ENCODE data around the gene RHOF.

GRCh38 chr12:121729021-121729420 lies 64.5 kb downstream of the RHOF start:
- TF ChIP-seq POLR2A (IDR thresholded peaks at IDR 0.05) = no peak
- TF ChIP-seq, protein P1, sequence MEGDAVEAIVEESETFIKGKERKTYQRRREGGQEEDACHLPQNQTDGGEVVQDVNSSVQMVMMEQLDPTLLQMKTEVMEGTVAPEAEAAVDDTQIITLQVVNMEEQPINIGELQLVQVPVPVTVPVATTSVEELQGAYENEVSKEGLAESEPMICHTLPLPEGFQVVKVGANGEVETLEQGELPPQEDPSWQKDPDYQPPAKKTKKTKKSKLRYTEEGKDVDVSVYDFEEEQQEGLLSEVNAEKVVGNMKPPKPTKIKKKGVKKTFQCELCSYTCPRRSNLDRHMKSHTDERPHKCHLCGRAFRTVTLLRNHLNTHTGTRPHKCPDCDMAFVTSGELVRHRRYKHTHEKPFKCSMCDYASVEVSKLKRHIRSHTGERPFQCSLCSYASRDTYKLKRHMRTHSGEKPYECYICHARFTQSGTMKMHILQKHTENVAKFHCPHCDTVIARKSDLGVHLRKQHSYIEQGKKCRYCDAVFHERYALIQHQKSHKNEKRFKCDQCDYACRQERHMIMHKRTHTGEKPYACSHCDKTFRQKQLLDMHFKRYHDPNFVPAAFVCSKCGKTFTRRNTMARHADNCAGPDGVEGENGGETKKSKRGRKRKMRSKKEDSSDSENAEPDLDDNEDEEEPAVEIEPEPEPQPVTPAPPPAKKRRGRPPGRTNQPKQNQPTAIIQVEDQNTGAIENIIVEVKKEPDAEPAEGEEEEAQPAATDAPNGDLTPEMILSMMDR (IDR thresholded peaks at IDR 0.05) = no peak

Data from adrenal gland (tissue), 5 donors.